NT2/D1 (cell line): ENCODE data around the gene TLE5.

Experiments used
- YY1 ChIP-seq: IDR thresholded peaks from 2 replicates; pipeline ENCODE4 v1.6.1; 2011; ENCODE audit not compliant: insufficient read length, insufficient read depth
- ZNF274 ChIP-seq: IDR thresholded peaks from 2 replicates; pipeline ENCODE4 v1.6.1; 2011; ENCODE audit warnings: mild to moderate bottlenecking, low read depth, low read length

GRCh38 chr19:3062165-3063105 lies at the start of gene TLE5:
- TF ChIP-seq ZNF274 (no peak), YY1 (no peak)
